SIG-M5 treated with dmso at 0.1 percent for 504 hours (cell line): ENCODE data around the gene INO80.

Experiments
- DNase-seq: peaks from one replicate; lab custom pipeline; 2025; ENCODE audit not compliant: unreplicated experiment; lab: John Stamatoyannopoulos, UW

The INO80 gene

GRCh38 chr15:40932649-40933516, 183.2 kb downstream of the INO80 start:
- no peak for DNase-seq

GRCh38 chr15:40932156-40932555, 183.9 kb downstream of the INO80 start:
- no peak for DNase-seq

- DNase-seq, result no peak
Measured at GRCh38 chr15:40931300-40932142, 184.6 kb downstream of the INO80 start.

GRCh38 chr15:40930430-40931299, 185.4 kb downstream of the INO80 start:
- no peak for DNase-seq

GRCh38 chr15:40929660-40930429, 186.2 kb downstream of the INO80 start:
- no peak for DNase-seq
